Astrocyte of the cerebellum (primary cell): ENCODE data around the gene BCCIP.

Experiments used
- DNase-seq: peaks from one replicate; pipeline ENCODE4 v3.0.0-alpha.2; 2011; ENCODE audit warnings: low read depth
- H3K4me3 ChIP-seq: 2 replicates; pipeline ENCODE4 v1.5.1; 2011; ENCODE audit warnings: mild to moderate bottlenecking, low read depth, low read length, moderate library complexity
- in situ Hi-C: cut with HindIII; loops from 2 replicates; pipeline ENCODE4 v1.10.0; 2017; ENCODE audit warnings: low sequenced_read_pairs
- TF ChIP-seq, protein P1 (sequence below): IDR thresholded peaks from 2 replicates; pipeline ENCODE4 v1.5.1; 2012; ENCODE audit warnings: low read length, low read depth, moderate library complexity, mild to moderate bottlenecking; ENCODE audit errors: missing control alignments

Gene BCCIP

DNA sequence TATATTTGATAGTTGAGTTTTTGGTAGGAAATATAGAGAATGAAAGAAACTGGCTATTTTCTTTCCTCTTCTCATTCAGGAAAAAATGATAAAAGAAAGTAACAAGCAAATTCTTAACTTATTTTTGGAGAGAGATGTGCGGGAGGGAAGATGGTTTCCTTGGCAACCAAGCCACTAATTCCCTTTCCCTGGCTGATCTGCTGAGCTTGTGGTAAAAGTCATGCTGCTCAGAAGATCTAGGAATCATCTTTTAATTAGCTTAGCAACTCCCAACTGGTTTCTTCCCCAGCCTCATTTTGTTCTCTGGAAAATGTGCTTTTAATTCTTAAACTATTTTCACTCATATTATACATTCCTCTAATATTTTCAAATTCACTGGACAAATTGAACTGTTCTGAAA lies 12.1 kb upstream of the BCCIP start:
- in situ Hi-C loops, result no loop called here
- no peak overlapping the region for H3K4me3 ChIP-seq
- TF ChIP-seq, protein P1, sequence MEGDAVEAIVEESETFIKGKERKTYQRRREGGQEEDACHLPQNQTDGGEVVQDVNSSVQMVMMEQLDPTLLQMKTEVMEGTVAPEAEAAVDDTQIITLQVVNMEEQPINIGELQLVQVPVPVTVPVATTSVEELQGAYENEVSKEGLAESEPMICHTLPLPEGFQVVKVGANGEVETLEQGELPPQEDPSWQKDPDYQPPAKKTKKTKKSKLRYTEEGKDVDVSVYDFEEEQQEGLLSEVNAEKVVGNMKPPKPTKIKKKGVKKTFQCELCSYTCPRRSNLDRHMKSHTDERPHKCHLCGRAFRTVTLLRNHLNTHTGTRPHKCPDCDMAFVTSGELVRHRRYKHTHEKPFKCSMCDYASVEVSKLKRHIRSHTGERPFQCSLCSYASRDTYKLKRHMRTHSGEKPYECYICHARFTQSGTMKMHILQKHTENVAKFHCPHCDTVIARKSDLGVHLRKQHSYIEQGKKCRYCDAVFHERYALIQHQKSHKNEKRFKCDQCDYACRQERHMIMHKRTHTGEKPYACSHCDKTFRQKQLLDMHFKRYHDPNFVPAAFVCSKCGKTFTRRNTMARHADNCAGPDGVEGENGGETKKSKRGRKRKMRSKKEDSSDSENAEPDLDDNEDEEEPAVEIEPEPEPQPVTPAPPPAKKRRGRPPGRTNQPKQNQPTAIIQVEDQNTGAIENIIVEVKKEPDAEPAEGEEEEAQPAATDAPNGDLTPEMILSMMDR, result no peak
- DNase-seq, result no peak

DNA sequence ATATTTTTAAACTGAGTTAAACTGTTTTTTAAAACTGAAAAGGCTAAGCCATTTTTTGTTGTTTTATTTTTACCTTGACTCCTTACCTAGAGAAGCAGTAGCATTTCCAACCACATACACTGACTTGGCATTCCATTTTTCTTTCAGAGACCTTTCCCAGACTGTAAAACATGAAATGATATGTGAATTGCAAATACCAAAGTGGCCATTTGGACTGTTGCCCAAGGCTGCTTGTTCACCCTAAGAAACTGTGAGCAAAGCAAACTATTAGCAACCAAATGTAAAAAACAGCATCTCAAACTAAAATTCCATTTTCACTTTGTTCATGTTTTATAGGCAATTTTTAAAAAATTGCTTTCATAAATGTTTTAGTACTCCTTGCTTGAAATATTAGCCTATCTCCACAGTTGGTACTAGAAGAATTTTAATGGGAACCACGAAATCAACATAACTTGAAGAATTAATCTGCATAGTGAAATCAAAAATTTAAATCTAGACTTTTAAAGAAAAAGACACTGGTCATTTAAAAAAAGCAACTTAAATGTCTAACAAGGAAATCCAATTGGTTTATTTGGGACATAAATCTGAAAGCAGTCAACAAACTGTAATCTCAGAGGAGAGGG lies 11.1 kb upstream of the BCCIP start:
- in situ Hi-C loops, result no loop called here
- TF ChIP-seq, protein P1, result no peak
- H3K4me3 ChIP-seq, result no peak overlapping the region
- DNase-seq, result peak; percentile 40

DNA sequence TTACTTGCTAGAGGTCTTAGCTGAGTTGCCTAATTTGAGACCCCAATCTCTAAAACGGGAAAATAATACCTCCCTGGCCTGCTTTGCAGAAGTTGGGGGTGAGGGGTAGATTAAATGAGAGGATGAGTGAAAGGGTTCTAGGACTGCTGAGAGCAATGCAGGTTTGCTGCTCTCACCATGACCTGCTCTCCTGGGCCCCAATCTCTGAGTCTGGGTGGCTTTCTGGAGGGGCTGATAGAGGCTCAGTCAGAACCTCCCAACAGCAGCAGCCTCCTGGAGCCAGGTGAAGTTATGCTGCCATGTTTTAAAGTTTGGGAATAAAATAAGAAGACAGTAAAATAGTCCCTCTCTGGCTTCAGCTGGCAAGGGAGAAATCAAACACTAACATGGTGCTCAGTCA lies 7.6 kb upstream of the BCCIP start:
- H3K4me3 ChIP-seq, result no peak overlapping the region
- TF ChIP-seq, protein P1, result no peak
- DNase-seq, result no peak
- in situ Hi-C loops, result no loop called here

DNA sequence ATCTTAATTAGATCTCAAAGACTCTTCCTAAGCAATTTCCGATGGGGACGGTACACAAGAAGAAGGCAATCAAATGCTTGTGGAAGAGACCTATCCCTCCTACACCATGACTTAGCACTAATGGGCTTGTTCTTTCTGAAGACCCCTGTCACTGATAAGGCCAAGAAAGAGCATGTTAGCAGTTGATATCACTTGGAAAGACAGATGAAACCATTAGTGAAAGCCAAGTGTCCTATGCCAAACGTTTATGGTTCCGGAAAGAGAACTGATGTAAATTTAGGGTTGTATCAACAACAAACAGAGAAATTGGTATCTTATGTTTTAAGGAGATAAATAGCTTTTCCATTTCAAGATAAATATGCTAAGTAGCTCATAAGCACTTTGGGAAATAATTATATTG lies 6.8 kb upstream of the BCCIP start:
- TF ChIP-seq, protein P1, result no peak

DNA sequence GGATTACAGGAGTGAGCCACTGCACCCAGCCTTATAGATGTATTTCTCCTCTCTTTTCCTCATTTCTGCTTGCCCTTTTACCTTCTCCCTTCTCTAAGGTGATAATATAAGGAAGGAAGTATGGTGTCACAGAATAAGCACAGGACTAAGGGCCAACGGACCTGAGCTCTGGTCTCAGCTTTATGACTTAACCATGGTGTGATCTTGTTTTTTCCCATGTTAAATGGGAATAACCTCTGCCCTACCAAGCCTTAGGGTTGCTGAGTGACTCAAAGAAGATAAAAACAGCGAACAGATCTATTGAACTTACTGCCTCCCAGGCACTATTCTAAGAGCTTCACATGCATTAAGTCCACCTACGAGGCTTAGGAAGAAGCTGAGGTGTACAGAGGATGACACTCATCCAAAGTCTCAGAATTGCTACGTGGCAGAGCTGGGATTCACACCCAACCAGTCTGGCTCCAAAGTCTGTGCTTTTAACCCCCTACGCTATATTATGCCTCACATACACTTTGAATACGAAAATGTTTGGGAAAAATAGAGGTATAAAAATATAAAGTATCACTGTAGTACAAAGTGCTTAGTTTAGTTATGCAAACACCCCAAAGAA lies 5.9 kb upstream of the BCCIP start:
- no peak overlapping the region for H3K4me3 ChIP-seq
- no peak for DNase-seq
- TF ChIP-seq, protein P1, result no peak
- in situ Hi-C loops, result no loop called here

More for the DNA sequence above, 6.8 kb upstream of the BCCIP start:
- no peak overlapping the region for H3K4me3 ChIP-seq
- in situ Hi-C loops, result no loop called here
- DNase-seq, result no peak

DNA sequence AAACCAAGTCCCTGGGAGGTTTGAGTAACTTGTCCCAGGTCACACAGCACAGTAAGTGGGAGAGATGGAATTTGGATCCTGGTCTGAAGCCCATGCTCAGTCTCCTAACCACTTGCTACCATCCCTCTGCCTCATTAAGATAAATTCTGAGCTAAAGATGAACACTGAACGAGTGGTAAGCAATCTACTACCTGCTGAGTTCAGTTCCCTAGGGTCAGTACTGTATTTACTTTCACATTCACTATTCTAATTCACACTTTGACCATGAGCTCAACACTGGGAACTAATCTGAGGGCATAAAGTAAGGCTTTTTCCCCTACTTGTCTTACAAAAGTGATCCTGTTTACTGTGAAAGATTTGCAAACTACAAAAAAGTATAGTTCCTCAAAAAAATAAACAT lies 2.6 kb upstream of the BCCIP start:
- TF ChIP-seq, protein P1, result no peak

More for the DNA sequence above, 2.6 kb upstream of the BCCIP start:
- no peak for DNase-seq
- H3K4me3 ChIP-seq, result no peak overlapping the region
- in situ Hi-C loops, result no loop called here
